Parathyroid adenoma (tissue), 2 donors: ENCODE results near the gene TMEM165.

Experiments
- H2AFZ ChIP-seq: fragments of 300-600 bp; sonication (generic); one replicate; pipeline ENCODE4 v1.7.0; 2017; ENCODE audit warnings: antibody characterized with exemption, mild to moderate bottlenecking
- H3K27ac ChIP-seq: fragments of 300-600 bp; sonication (generic); one replicate; pipeline ENCODE4 v1.7.0; 2017
- H3K27me3 ChIP-seq: fragments of 300-600 bp; sonication (generic); one replicate; pipeline ENCODE4 v1.7.0; 2017; ENCODE audit warnings: low read length; ENCODE audit not compliant: control insufficient read depth, insufficient read depth
- H3K36me3 ChIP-seq: fragments of 300-600 bp; sonication (generic); one replicate; pipeline ENCODE4 v1.7.0; 2017; ENCODE audit warnings: low read length; ENCODE audit not compliant: control insufficient read depth, insufficient read depth
- H3K4me1 ChIP-seq: fragments of 300-600 bp; sonication (generic); one replicate; pipeline ENCODE4 v1.7.0; 2017; ENCODE audit warnings: control low read depth
- H3K4me2 ChIP-seq: fragments of 300-600 bp; sonication (generic); one replicate; pipeline ENCODE4 v1.7.0; 2017; ENCODE audit warnings: low read length
- H3K4me3 ChIP-seq: fragments of 300-600 bp; sonication (generic); one replicate; pipeline ENCODE4 v1.7.0; 2017; ENCODE audit warnings: low read depth, low read length
- H3K79me2 ChIP-seq: fragments of 300-600 bp; sonication (generic); one replicate; pipeline ENCODE4 v1.7.0; 2017; ENCODE audit warnings: control low read depth
- H3K9ac ChIP-seq: fragments of 300-600 bp; sonication (generic); one replicate; pipeline ENCODE4 v1.7.0; 2017; ENCODE audit warnings: mild to moderate bottlenecking
- H3K9me3 ChIP-seq: fragments of 300-600 bp; sonication (generic); one replicate; pipeline ENCODE4 v1.7.0; 2017; ENCODE audit warnings: low read length; ENCODE audit not compliant: control insufficient read depth
- CTCF ChIP-seq: fragments of 300-600 bp; sonication (generic); IDR thresholded peaks from one replicate; pipeline ENCODE4 v1.7.0; 2017; ENCODE audit warnings: antibody characterized with exemption, mild to moderate bottlenecking
- donor health status: primary hyperparathyroidism.

Gene TMEM165

GRCh38 chr4:55363691-55364351 lies 31.9 kb upstream of the TMEM165 start:
- H3K27me3 ChIP-seq: no peaks in the 10 kb centered on the region
- no peak overlapping the region for H3K4me3 ChIP-seq
- no peak overlapping the region for H3K9ac ChIP-seq
- H3K4me1 ChIP-seq: no peaks in the 10 kb centered on the region
- H3K79me2 ChIP-seq: no peaks in the 10 kb centered on the region
- no peak overlapping the region for H3K4me2 ChIP-seq
- no peak for TF ChIP-seq CTCF
- no peak overlapping the region for H3K27ac ChIP-seq
- no peaks in the 10 kb centered on the region for H3K9me3 ChIP-seq
- H3K36me3 ChIP-seq: no peaks in the 10 kb centered on the region
- H2AFZ ChIP-seq: no peak overlapping the region

DNA sequence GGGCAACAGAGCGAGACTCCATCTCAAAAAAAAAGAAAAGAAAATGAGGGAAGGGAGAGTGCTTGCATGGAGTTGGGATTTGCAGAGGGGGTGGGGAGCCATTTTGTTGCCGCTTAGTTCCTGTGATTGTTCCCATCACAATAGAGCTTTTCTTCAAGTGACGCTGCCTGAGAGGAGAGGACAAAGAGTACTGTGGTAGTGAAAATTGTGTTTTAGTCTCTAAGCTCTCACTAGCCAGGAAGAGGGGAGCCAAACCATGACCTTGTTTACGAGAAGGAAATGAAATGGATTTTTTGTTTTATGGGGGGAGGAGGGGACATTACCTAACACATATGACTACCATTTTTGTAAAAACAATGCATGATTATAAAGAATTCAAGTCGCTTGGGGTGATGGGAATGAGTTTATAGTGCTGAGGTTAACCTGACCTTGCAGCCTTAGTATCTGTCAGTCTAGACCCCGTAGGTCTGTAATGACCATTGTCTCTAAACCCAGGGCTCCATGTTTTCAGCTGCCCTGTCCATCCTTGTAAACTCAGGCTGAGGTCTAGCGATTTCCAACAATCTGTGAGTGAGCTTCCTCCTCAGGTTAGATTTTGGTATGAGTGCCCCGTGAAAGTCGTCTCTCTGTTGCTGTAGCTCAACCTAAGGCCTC lies 30.9 kb upstream of the TMEM165 start:
- Histone ChIP-seq H3K27ac (no peak overlapping the region), H3K36me3 (no peaks in the 10 kb centered on the region), H2AFZ (no peak overlapping the region), H3K4me1 (no peaks in the 10 kb centered on the region), H3K79me2 (no peaks in the 10 kb centered on the region), H3K9ac (no peak overlapping the region), H3K4me2 (no peak overlapping the region), H3K4me3 (no peak overlapping the region), H3K27me3 (no peaks in the 10 kb centered on the region), H3K9me3 (no peaks in the 10 kb centered on the region)
- no peak for TF ChIP-seq CTCF

GRCh38 chr4:55365345-55365728 lies 30.4 kb upstream of the TMEM165 start:
- no peaks in the 10 kb centered on the region for H3K36me3 ChIP-seq
- no peaks in the 10 kb centered on the region for H3K27me3 ChIP-seq
- no peak overlapping the region for H2AFZ ChIP-seq
- no peaks in the 10 kb centered on the region for H3K9me3 ChIP-seq
- H3K79me2 ChIP-seq: no peaks in the 10 kb centered on the region
- H3K4me2 ChIP-seq: no peak overlapping the region
- no peak overlapping the region for H3K27ac ChIP-seq
- H3K4me1 ChIP-seq: no peaks in the 10 kb centered on the region
- no peak overlapping the region for H3K4me3 ChIP-seq
- no peak for TF ChIP-seq CTCF
- no peak overlapping the region for H3K9ac ChIP-seq

GRCh38 chr4:55366621-55367020 lies 29.1 kb upstream of the TMEM165 start:
- Histone ChIP-seq H3K79me2 (no peaks in the 10 kb centered on the region), H3K27me3 (no peaks in the 10 kb centered on the region), H3K4me3 (no peak overlapping the region), H3K36me3 (no peaks in the 10 kb centered on the region), H3K4me1 (no peaks in the 10 kb centered on the region), H3K9me3 (no peaks in the 10 kb centered on the region), H3K4me2 (no peak overlapping the region), H3K9ac (no peak overlapping the region), H2AFZ (no peak overlapping the region), H3K27ac (no peak overlapping the region)
- no peak for TF ChIP-seq CTCF
